A549 (cell line): Measurements from ENCODE around the gene CLK2. TPM values are rescaled to one million over a fixed set of nuclear protein-coding genes. Genes with fewer than 3 reads are reported as not detected.

Source experiments
- ATAC-seq, 2 experiments: fragments of 200-7000 bp in 1 of 2; fragments of >200 bp in 1 of 2; cut with Nextera tagmentation in 1 of 2; cut with Tn5 transposase in 1 of 2; 3 replicates each; pipeline versions ENCODE4 v1.8.0 to v1.9.1; 2018 to 2020; ENCODE audit warnings: mild to moderate bottlenecking in 1 of 2, moderate library complexity in 1 of 2
- CTCF ChIA-PET: fragments of 300-600 bp; sonication (Branson Sonifier 250); formaldehyde crosslinking; extraction: SDS; loops from one replicate; lab custom pipeline; 2021; ENCODE audit warnings: antibody characterized with exemption, inconsistent platforms; lab: Yijun Ruan, JAX
- POLR2A ChIA-PET: fragments of 350-600 bp; formaldehyde crosslinking; extraction: SDS; loops from one replicate; lab custom pipeline; 2021; ENCODE audit warnings: antibody characterized with exemption, inconsistent platforms; lab: Yijun Ruan, JAX
- DNase-seq, 2 experiments: peaks; one replicate each; pipeline versions ENCODE4 v3.0.0 to v3.0.0-alpha.2; 2011 to 2016; ENCODE audit warnings: low read depth in 1 of 2, low spot score in 1 of 2
- FAIRE-seq: peaks from 2 replicates; lab custom pipeline; 2011; peaks lifted over from hg19 to GRCh38; lab: Jason Lieb, UNC
- H3K27ac ChIP-seq, 2 experiments: fragments of >200 bp; sonication (Bioruptor Twin); formaldehyde crosslinking; 3 replicates each; pipeline ENCODE4 v1.5.1; 2016 to 2017
- H3K4me1 ChIP-seq: fragments of >200 bp; sonication (Bioruptor Twin); formaldehyde crosslinking; 3 replicates; pipeline ENCODE4 v1.6.1; 2016
- H3K4me2 ChIP-seq: fragments of >200 bp; sonication (Bioruptor Twin); formaldehyde crosslinking; 3 replicates; pipeline ENCODE4 v1.6.1; 2016
- H3K4me3 ChIP-seq: fragments of >200 bp; sonication (Bioruptor Twin); formaldehyde crosslinking; 3 replicates; pipeline ENCODE4 v1.5.1; 2016
- H3K9me3 ChIP-seq: fragments of >200 bp; sonication (Bioruptor Twin); formaldehyde crosslinking; 3 replicates; pipeline ENCODE4 v1.6.1; 2016
- CHD2 ChIP-seq: fragments of 150-350 bp; IDR thresholded peaks from 2 replicates; pipeline ENCODE4 v1.6.1; 2014; ENCODE audit warnings: low read length; ENCODE audit not compliant: partially characterized antibody
- CHD4 ChIP-seq: fragments of 200-600 bp; sonication (generic); IDR thresholded peaks from 2 replicates; pipeline ENCODE4 v1.6.1; 2016; ENCODE audit warnings: antibody characterized with exemption, mild to moderate bottlenecking, borderline replicate concordance
- E2F6 ChIP-seq: IDR thresholded peaks from 2 replicates; pipeline ENCODE4 v1.6.1; 2012; ENCODE audit warnings: low read depth, borderline replicate concordance
- EHF ChIP-seq: fragments of 250-450 bp; sonication (Bioruptor Pico); IDR thresholded peaks from 2 replicates; pipeline ENCODE4 v1.5.0; 2020; ENCODE audit warnings: mild to moderate bottlenecking
- EHMT2 ChIP-seq: fragments of 200-600 bp; sonication (generic); IDR thresholded peaks from 2 replicates; pipeline ENCODE4 v1.6.1; 2016; ENCODE audit warnings: antibody characterized with exemption, low read depth, mild to moderate bottlenecking, moderate library complexity
- ESRRA ChIP-seq: fragments of 150-350 bp; IDR thresholded peaks from 2 replicates; pipeline ENCODE4 v1.6.1; 2014; ENCODE audit warnings: mild to moderate bottlenecking, low read length, borderline replicate concordance
- FOSB ChIP-seq: fragments of 250-450 bp; sonication (Bioruptor Pico); IDR thresholded peaks from 2 replicates; pipeline ENCODE4 v1.5.0; 2020; ENCODE audit warnings: mild to moderate bottlenecking, moderate library complexity
- HES2 ChIP-seq: fragments of >200 bp; sonication (Bioruptor Twin); formaldehyde crosslinking; IDR thresholded peaks from 2 replicates; pipeline ENCODE4 v1.6.1; 2016
- HEYL ChIP-seq: fragments of 250-450 bp; sonication (Bioruptor Pico); IDR thresholded peaks from 2 replicates; pipeline ENCODE4 v1.8.0; 2021; ENCODE audit warnings: mild to moderate bottlenecking, moderate library complexity
- HOXA7 ChIP-seq: fragments of 250-450 bp; sonication (Bioruptor Pico); IDR thresholded peaks from 2 replicates; pipeline ENCODE4 v1.5.0; 2020; ENCODE audit warnings: mild to moderate bottlenecking, moderate library complexity
- HOXB13 ChIP-seq: fragments of 250-450 bp; sonication (Bioruptor Pico); IDR thresholded peaks from 2 replicates; pipeline ENCODE4 v1.5.0; 2020; ENCODE audit warnings: low read depth, mild to moderate bottlenecking, moderate library complexity
- HOXB5 ChIP-seq: fragments of 250-450 bp; sonication (Bioruptor Pico); IDR thresholded peaks from 2 replicates; pipeline ENCODE4 v1.5.0; 2020; ENCODE audit warnings: mild to moderate bottlenecking, moderate library complexity
- JUNB ChIP-seq: fragments of >200 bp; sonication (Bioruptor Twin); formaldehyde crosslinking; IDR thresholded peaks from 2 replicates; pipeline ENCODE4 v1.6.1; 2016
- MAX ChIP-seq: IDR thresholded peaks from 2 replicates; pipeline ENCODE4 v1.6.1; 2012
- MYC ChIP-seq: IDR thresholded peaks from 2 replicates; pipeline ENCODE4 v1.6.1; 2012; ENCODE audit warnings: mild to moderate bottlenecking, inconsistent platforms, low read length, improper control_type of control experiment, borderline replicate concordance
- NFE2L2 ChIP-seq: fragments of 150-350 bp; conservative IDR thresholded peaks from 2 replicates; pipeline ENCODE4 v1.6.1; 2014; ENCODE audit warnings: low read length
- NPAS2 ChIP-seq: fragments of 250-450 bp; sonication (Bioruptor Pico); IDR thresholded peaks from 2 replicates; pipeline ENCODE4 v1.8.0; 2022; ENCODE audit warnings: mild to moderate bottlenecking, moderate library complexity, borderline replicate concordance
- NR3C1 ChIP-seq: fragments of >200 bp; sonication (Bioruptor Twin); formaldehyde crosslinking; IDR thresholded peaks from 3 replicates; pipeline ENCODE4 v1.6.1; 2017
- PHF8 ChIP-seq: fragments of 200-600 bp; sonication (generic); IDR thresholded peaks from 2 replicates; pipeline ENCODE4 v1.6.1; 2016; ENCODE audit warnings: low read depth, mild to moderate bottlenecking, antibody characterized with exemption, moderate library complexity, borderline replicate concordance
- RAD21 ChIP-seq, 2 experiments: fragments of >200 bp in 1 of 2; sonication (Bioruptor Twin) in 1 of 2; formaldehyde crosslinking in 1 of 2; IDR thresholded peaks in 1 of 2; conservative IDR thresholded peaks in 1 of 2; 2 replicates in 1 of 2; 3 replicates in 1 of 2; pipeline ENCODE4 v1.6.1; 2012 to 2018; ENCODE audit warnings: inconsistent platforms in 1 of 2
- RCOR1 ChIP-seq: fragments of 150-350 bp; IDR thresholded peaks from 2 replicates; pipeline ENCODE4 v1.6.1; 2014; ENCODE audit warnings: antibody characterized with exemption, low read length, low read depth
- TP53 ChIP-seq: fragments of 250-450 bp; sonication (Bioruptor Pico); IDR thresholded peaks from 2 replicates; pipeline ENCODE4 v1.5.0; 2021; ENCODE audit warnings: mild to moderate bottlenecking, moderate library complexity
- ZC3H11A ChIP-seq: fragments of 450-650 bp; IDR thresholded peaks from 2 replicates; pipeline ENCODE4 v1.6.1; 2014; ENCODE audit warnings: antibody characterized with exemption, mild to moderate bottlenecking
- ZFP36 ChIP-seq: fragments of 450-650 bp; IDR thresholded peaks from 2 replicates; pipeline ENCODE4 v1.6.1; 2014; ENCODE audit warnings: borderline replicate concordance; ENCODE audit not compliant: partially characterized antibody
- WGBS: methylation state at CpG from one replicate; pipeline ENCODE4 v1.1.6; 2017; ENCODE audit errors: missing lambda C conversion rate; 5-methylcytosine and 5-hydroxymethylcytosine counted together
- polyA plus RNA-seq, 4 experiments: library from polyadenylated mRNA; depleted of rRNA in 3 of 4; stranded (reverse); fragments of >200 nt; fragmentation: RNase III in 1 of 4; extraction: RNeasy Plus Mini Kit Qiagen cat#74134 plus additional on column Dnase treatment in 1 of 4; gene quantifications; 2 replicates in 3 of 4; 3 replicates in 1 of 4; pipeline ENCODE4 v1.2.3, GENCODE V29; 2011 to 2017
- TF ChIP-seq, protein P1 (sequence below): fragments of >200 bp; sonication (Bioruptor Twin); formaldehyde crosslinking; IDR thresholded peaks from 3 replicates; pipeline ENCODE4 v1.5.1; 2016
- TF ChIP-seq, protein P2 (sequence below): fragments of 150-350 bp; IDR thresholded peaks from 2 replicates; pipeline ENCODE4 v1.6.1; 2014; ENCODE audit warnings: low read depth, mild to moderate bottlenecking, low read length
- TF ChIP-seq, protein P3 (sequence below): fragments of >200 bp; sonication (Bioruptor Twin); formaldehyde crosslinking; IDR thresholded peaks from 3 replicates; pipeline ENCODE4 v1.6.1; 2016

CLK2 gene
- polyA plus RNA-seq, 2 of the 4 experiments (the other 2 are of a cell fraction) = 37.9 to 45.7 TPM

DNA sequence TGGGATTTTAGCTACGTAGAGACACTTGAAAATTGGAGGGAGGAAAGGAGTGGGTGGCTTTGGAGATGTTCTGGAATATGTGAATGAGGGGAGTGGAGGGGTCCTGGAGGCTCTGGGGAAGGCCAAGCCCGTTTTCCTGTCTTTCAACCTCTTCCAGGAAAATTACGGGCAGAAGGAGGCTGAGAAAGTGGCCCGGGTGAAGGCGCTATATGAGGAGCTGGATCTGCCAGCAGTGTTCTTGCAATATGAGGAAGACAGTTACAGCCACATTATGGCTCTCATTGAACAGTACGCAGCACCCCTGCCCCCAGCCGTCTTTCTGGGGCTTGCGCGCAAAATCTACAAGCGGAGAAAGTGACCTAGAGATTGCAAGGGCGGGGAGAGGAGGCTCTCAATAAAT, 46.9 kb upstream of the CLK2 start:
- WGBS = 87% methylated on average over 11 of the region's 11 CpGs
- FAIRE-seq (no peak), ATAC-seq (no peak), DNase-seq (no peak)
- Histone ChIP-seq H3K9me3 (no peaks in the 10 kb centered on the region), H3K4me1 (peaks cover 10% of the 10 kb centered on the region), H3K27ac (no peak overlapping the region)
- ChIA-PET POLR2A (no interaction called here), CTCF (interaction anchor here (5.8 to 7.7 kb wide), 3 partner anchors 40 to 73 kb away, joined by 34 to 149 read pairs (median 44); no protein-coding TSS in a partner anchor)
- no peak for TF ChIP-seq NPAS2 (CRISPR knock-in tag)
- TF ChIP-seq, all 56 proteins: peak for 0
- Histone ChIP-seq H3K4me3 (no peak overlapping the region), H3K4me2 (no peak overlapping the region)

GRCh38 chr1:155319536-155319935, 46.2 kb upstream of the CLK2 start:
- no peaks in the 10 kb centered on the region for H3K9me3 ChIP-seq
- ChIA-PET CTCF (interaction anchor here (3.9 to 7.7 kb wide), 4 partner anchors 40 to 72 kb away, joined by 29 to 149 read pairs (median 39); no protein-coding TSS in a partner anchor), POLR2A (no interaction called here)
- no peak overlapping the region for H3K4me2 ChIP-seq
- H3K27ac ChIP-seq = no peak overlapping the region
- TF ChIP-seq HOXB5 (CRISPR knock-in tag) (no peak), ZC3H11A (no peak), CHD4 (no peak), PHF8 (no peak), HEYL (no peak), ESRRA (no peak), MYC (no peak), ZFP36 (no peak), HOXA7 (CRISPR knock-in tag) (no peak), JUNB (no peak), EHF (CRISPR knock-in tag) (no peak), FOSB (no peak), NR3C1 (no peak), HES2 (no peak), HOXB13 (CRISPR knock-in tag) (no peak), TP53 (no peak), RAD21 (conservative IDR thresholded peaks at IDR 0.05 in 1 of 2, IDR thresholded peaks at IDR 0.05 in 1 of 2) (no peak)
- ATAC-seq (no peak), DNase-seq (no peak), FAIRE-seq (no peak)
- peaks cover 10% of the 10 kb centered on the region for H3K4me1 ChIP-seq
- WGBS = 94% methylated on average over 4 of the region's 5 CpGs
- no peak overlapping the region for H3K4me3 ChIP-seq

DNA sequence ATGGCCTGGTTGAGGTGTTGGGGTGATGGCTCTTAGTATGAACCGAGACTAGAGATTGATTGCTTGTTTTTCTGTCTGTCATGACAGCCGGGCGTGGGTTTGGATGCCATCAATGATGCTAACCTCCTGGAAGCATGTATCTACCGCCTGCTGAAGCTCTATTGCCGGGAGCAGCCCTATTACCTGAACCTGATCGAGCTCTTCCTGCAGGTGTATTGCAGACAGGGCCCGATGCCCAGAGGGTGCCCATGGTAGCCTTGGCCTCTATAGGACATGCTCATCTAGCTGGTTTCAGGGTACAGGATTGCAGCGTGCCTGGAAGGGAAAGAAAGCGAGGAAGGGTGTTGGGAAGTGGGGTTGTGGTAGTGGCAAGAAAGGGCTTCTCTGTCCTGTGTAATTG, 44.8 kb upstream of the CLK2 start:
- Histone ChIP-seq H3K4me2 (no peak overlapping the region), H3K9me3 (no peaks in the 10 kb centered on the region), H3K4me3 (no peak overlapping the region), H3K4me1 (peaks cover 10% of the 10 kb centered on the region), H3K27ac (no peak overlapping the region)
- CTCF ChIA-PET = interaction anchor here (0.8 to 3.9 kb wide), 8 partner anchors 9 to 74 kb away, joined by 3 to 29 read pairs (median 6); partner anchors contain the start of gene HCN3
- POLR2A ChIA-PET = no interaction called here
- over 99% methylated on average over 9 of the region's 9 CpGs for WGBS
- no peak for FAIRE-seq
- DNase-seq = no peak
- ATAC-seq = no peak
- TF ChIP-seq ESRRA (no peak), NFE2L2 (no peak), EHMT2 (no peak), HES2 (no peak), E2F6 (no peak), NR3C1 (no peak), MAX (no peak), CHD2 (no peak), RCOR1 (no peak), CHD4 (no peak)
- TF ChIP-seq, protein P1, sequence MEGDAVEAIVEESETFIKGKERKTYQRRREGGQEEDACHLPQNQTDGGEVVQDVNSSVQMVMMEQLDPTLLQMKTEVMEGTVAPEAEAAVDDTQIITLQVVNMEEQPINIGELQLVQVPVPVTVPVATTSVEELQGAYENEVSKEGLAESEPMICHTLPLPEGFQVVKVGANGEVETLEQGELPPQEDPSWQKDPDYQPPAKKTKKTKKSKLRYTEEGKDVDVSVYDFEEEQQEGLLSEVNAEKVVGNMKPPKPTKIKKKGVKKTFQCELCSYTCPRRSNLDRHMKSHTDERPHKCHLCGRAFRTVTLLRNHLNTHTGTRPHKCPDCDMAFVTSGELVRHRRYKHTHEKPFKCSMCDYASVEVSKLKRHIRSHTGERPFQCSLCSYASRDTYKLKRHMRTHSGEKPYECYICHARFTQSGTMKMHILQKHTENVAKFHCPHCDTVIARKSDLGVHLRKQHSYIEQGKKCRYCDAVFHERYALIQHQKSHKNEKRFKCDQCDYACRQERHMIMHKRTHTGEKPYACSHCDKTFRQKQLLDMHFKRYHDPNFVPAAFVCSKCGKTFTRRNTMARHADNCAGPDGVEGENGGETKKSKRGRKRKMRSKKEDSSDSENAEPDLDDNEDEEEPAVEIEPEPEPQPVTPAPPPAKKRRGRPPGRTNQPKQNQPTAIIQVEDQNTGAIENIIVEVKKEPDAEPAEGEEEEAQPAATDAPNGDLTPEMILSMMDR = no peak
- TF ChIP-seq, protein P2, sequence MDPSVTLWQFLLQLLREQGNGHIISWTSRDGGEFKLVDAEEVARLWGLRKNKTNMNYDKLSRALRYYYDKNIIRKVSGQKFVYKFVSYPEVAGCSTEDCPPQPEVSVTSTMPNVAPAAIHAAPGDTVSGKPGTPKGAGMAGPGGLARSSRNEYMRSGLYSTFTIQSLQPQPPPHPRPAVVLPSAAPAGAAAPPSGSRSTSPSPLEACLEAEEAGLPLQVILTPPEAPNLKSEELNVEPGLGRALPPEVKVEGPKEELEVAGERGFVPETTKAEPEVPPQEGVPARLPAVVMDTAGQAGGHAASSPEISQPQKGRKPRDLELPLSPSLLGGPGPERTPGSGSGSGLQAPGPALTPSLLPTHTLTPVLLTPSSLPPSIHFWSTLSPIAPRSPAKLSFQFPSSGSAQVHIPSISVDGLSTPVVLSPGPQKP = no peak
- TF ChIP-seq, protein P3, sequence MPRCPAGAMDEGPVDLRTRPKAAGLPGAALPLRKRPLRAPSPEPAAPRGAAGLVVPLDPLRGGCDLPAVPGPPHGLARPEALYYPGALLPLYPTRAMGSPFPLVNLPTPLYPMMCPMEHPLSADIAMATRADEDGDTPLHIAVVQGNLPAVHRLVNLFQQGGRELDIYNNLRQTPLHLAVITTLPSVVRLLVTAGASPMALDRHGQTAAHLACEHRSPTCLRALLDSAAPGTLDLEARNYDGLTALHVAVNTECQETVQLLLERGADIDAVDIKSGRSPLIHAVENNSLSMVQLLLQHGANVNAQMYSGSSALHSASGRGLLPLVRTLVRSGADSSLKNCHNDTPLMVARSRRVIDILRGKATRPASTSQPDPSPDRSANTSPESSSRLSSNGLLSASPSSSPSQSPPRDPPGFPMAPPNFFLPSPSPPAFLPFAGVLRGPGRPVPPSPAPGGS = no peak
